Tibial nerve (tissue), 3 donors: ENCODE data around the gene ADGRG1.

Experiments
- POLR2A ChIP-seq, 2 donors: fragments of 450-650 bp; IDR thresholded peaks; one replicate each; pipeline ENCODE4 v1.6.1; 2017; ENCODE audit warnings: antibody characterized with exemption in 2 of 2, mild to moderate bottlenecking in 2 of 2, moderate library complexity in 2 of 2
- TF ChIP-seq, protein P1 (sequence below), 5 experiments: fragments of 200-600 bp in 3 of 5; fragments of 450-650 bp in 2 of 5; sonication (generic) in 3 of 5; IDR thresholded peaks; one replicate each; pipeline ENCODE4 v1.5.1; 2016 to 2019; ENCODE audit warnings: antibody characterized with exemption in 5 of 5, mild to moderate bottlenecking in 3 of 5, moderate library complexity in 2 of 5

DNA sequence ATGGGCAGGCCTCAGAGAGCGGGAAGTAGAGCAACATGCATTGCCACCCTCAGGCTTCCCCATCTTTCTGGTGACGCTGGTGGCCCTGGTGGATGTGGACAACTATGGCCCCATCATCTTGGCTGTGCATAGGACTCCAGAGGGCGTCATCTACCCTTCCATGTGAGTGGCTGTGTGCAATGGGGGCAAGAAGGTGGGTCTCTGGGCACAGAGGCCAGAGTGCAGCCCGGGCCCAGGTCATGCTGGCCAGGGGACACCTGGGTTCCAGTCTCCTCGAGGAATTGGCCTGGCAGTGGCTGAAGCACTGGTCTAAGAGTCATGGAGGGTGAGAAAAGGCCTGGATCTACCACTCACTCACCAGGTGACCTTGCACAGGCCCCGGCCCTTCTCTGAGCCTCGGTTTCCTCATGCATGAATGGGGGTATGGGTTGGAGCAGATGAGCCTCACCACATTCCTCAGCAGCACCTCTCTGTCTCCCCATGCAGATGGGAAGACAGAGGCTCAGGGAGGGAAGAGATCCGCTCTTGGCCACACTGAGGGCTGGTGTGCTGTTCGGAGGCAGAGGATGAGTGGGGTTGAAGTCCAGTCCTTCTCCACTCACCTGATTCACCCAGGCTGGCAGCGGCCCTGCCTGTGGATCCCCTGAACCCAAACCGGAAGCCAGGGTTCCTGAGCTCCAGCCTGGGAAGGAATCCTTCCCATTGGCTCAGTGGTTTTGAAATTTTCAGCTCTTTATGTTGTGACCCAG, 32.5 kb downstream of the ADGRG1 start:
- TF ChIP-seq, protein P1, sequence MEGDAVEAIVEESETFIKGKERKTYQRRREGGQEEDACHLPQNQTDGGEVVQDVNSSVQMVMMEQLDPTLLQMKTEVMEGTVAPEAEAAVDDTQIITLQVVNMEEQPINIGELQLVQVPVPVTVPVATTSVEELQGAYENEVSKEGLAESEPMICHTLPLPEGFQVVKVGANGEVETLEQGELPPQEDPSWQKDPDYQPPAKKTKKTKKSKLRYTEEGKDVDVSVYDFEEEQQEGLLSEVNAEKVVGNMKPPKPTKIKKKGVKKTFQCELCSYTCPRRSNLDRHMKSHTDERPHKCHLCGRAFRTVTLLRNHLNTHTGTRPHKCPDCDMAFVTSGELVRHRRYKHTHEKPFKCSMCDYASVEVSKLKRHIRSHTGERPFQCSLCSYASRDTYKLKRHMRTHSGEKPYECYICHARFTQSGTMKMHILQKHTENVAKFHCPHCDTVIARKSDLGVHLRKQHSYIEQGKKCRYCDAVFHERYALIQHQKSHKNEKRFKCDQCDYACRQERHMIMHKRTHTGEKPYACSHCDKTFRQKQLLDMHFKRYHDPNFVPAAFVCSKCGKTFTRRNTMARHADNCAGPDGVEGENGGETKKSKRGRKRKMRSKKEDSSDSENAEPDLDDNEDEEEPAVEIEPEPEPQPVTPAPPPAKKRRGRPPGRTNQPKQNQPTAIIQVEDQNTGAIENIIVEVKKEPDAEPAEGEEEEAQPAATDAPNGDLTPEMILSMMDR (IDR thresholded peaks at IDR 0.05), result no peak
- no peak for TF ChIP-seq POLR2A (IDR thresholded peaks at IDR 0.05)
